ENCODE data around the gene NKX2-4. TPM values are rescaled to one million over a fixed set of nuclear protein-coding genes. Genes with fewer than 3 reads are reported as not detected.

The NKX2-4 gene
- total and polyA plus RNA-seq, 10 of the 15 experiments (the other 5 are each of a cell fraction or from before 2014, with no cell fraction given): not detected

GRCh38 chr20:21377701-21378100 lies 19.6 kb downstream of the NKX2-4 start:
- BruUV-seq (replicated peaks): no TSS peak
- Histone ChIP-seq H4K20me1 (ENCODE audit: control insufficient read depth, insufficient read depth) (no peaks in the 10 kb centered on the region), H2AFZ (ENCODE audit: control insufficient read depth, low read depth, low read length) (no peak overlapping the region), H3K4me1 (ENCODE audit: control insufficient read depth, insufficient read depth, low read length) (no peaks in the 10 kb centered on the region), H3K4me2 (ENCODE audit: control insufficient read depth, insufficient read depth) (no peak overlapping the region), H3K36me3 (ENCODE audit: control insufficient read depth in 2 of 2, insufficient read depth in 2 of 2, low read length in 1 of 2) (peaks cover 0 to 16% of the 10 kb centered on the region in 2 experiments), H3K9me3 (replicated peaks; ENCODE audit: control insufficient read depth, insufficient read depth, low read length) (no peaks in the 10 kb centered on the region), H3K4me3 (no peak overlapping the region), H3K9ac (ENCODE audit: control insufficient read depth, insufficient read depth, low read length) (no peak overlapping the region), H3K79me2 (ENCODE audit: control insufficient read depth, insufficient read depth, low read length) (no peaks in the 10 kb centered on the region), H3K27ac (ENCODE audit: control insufficient read depth, insufficient read depth) (no peak overlapping the region), H3K27me3 (replicated peaks in 1 of 2; ENCODE audit: control insufficient read depth in 2 of 2, insufficient read depth in 2 of 2, low read length in 1 of 2) (no peaks in the 10 kb centered on the region)
- ChIA-PET RAD21 (ENCODE audit: unreplicated experiment) (no interaction called here), POLR2A (interaction anchor here (0.6 kb wide), 1 partner anchor 993 kb away, joined by 5 read pairs; no protein-coding TSS in a partner anchor), SMC1A (ENCODE audit: uncharacterized antibody, unreplicated experiment) (no interaction called here), CTCF (no interaction called here)
- intact Hi-C loops (cut with micrococcal nuclease; ENCODE audit: unreplicated experiment): no loop called here
- DNase-seq (ENCODE audit: low read depth, low spot score): no peak
- FAIRE-seq: no peak
- no peak for TF ChIP-seq REST (IDR thresholded peaks at IDR 0.05; ENCODE audit: low read depth, low read length)
- TF ChIP-seq SRF (IDR thresholded peaks at IDR 0.05; ENCODE audit: low read depth in 2 of 2, low read length in 2 of 2): no peak
- TF ChIP-seq EP300 (IDR thresholded peaks at IDR 0.05; ENCODE audit: borderline replicate concordance in 1 of 2, control insufficient read depth in 1 of 2, low read depth in 2 of 2, low read length in 2 of 2): no peak
- no peak for TF ChIP-seq CEBPZ (IDR thresholded peaks at IDR 0.05; ENCODE audit: low read depth, low read length)
- no peak for TF ChIP-seq NBN (IDR thresholded peaks at IDR 0.05)
- TF ChIP-seq CREB1 (IDR thresholded peaks at IDR 0.05; ENCODE audit: low read depth): no peak
- no peak for TF ChIP-seq SPI1 (IDR thresholded peaks at IDR 0.05; ENCODE audit: borderline replicate concordance, insufficient read depth, low read depth, low read length)
- TF ChIP-seq FOS (IDR thresholded peaks at IDR 0.05; ENCODE audit: borderline replicate concordance, extremely low read depth, insufficient read length): no peak
- no peak for TF ChIP-seq SREBF2 (IDR thresholded peaks at IDR 0.05; ENCODE audit: low read length)
- TF ChIP-seq RAD21 (IDR thresholded peaks at IDR 0.05; ENCODE audit: insufficient read depth, low read depth, low read length): no peak
- no peak for TF ChIP-seq LARP7 (IDR thresholded peaks at IDR 0.05)
- no peak for TF ChIP-seq ZNF274 (IDR thresholded peaks at IDR 0.05; ENCODE audit: insufficient read depth, insufficient read length)
- TF ChIP-seq, protein P1, sequence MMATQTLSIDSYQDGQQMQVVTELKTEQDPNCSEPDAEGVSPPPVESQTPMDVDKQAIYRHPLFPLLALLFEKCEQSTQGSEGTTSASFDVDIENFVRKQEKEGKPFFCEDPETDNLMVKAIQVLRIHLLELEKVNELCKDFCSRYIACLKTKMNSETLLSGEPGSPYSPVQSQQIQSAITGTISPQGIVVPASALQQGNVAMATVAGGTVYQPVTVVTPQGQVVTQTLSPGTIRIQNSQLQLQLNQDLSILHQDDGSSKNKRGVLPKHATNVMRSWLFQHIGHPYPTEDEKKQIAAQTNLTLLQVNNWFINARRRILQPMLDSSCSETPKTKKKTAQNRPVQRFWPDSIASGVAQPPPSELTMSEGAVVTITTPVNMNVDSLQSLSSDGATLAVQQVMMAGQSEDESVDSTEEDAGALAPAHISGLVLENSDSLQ (IDR thresholded peaks at IDR 0.05): no peak
- TF ChIP-seq, protein P2, sequence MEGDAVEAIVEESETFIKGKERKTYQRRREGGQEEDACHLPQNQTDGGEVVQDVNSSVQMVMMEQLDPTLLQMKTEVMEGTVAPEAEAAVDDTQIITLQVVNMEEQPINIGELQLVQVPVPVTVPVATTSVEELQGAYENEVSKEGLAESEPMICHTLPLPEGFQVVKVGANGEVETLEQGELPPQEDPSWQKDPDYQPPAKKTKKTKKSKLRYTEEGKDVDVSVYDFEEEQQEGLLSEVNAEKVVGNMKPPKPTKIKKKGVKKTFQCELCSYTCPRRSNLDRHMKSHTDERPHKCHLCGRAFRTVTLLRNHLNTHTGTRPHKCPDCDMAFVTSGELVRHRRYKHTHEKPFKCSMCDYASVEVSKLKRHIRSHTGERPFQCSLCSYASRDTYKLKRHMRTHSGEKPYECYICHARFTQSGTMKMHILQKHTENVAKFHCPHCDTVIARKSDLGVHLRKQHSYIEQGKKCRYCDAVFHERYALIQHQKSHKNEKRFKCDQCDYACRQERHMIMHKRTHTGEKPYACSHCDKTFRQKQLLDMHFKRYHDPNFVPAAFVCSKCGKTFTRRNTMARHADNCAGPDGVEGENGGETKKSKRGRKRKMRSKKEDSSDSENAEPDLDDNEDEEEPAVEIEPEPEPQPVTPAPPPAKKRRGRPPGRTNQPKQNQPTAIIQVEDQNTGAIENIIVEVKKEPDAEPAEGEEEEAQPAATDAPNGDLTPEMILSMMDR (IDR thresholded peaks at IDR 0.05 in 2 of 3, conservative IDR thresholded peaks at IDR 0.05 in 1 of 3; ENCODE audit: control insufficient read depth in 2 of 3, extremely low read depth in 1 of 3, insufficient read depth in 1 of 3, low read depth in 3 of 3, low read length in 3 of 3): no peak
- no peak for ATAC-seq
- in situ Hi-C loops (cut with MboI): no loop called here
- 85% methylated on average over 9 of the region's 9 CpGs for WGBS (ENCODE audit: insufficient coverage, insufficient replicate concordance, low lambda C conversion rate, missing lambda C conversion rate)

Measured in GM12878 (cell line).